HEK293 (cell line): ENCODE measurements around the gene WRAP73.

Experiments
- CTCF ChIA-PET: fragments of 350-600 bp; formaldehyde crosslinking; extraction: SDS; loops from one replicate; lab custom pipeline; 2021; ENCODE audit warnings: antibody characterized with exemption; lab: Yijun Ruan, JAX
- POLR2A ChIA-PET: fragments of 300-600 bp; formaldehyde crosslinking; extraction: SDS; loops from one replicate; lab custom pipeline; 2020; ENCODE audit warnings: antibody characterized with exemption, inconsistent platforms; lab: Yijun Ruan, JAX
- H3K27ac ChIP-seq: fragments of 200-500 bp; sonication (Bioruptor generic); 2 replicates; pipeline ENCODE4 v1.5.1; 2014; ENCODE audit warnings: low read depth, low read length, control low read depth, inconsistent platforms; ENCODE audit errors: extremely low read depth
- H3K36me3 ChIP-seq, 2 experiments: fragments of 200-500 bp in 1 of 2; sonication (Bioruptor generic) in 1 of 2; 1 replicate in 1 of 2; 2 replicates in 1 of 2; pipeline ENCODE4 v1.5.1; 2014 to 2017; ENCODE audit warnings: inconsistent platforms in 2 of 2, low read length in 2 of 2; ENCODE audit not compliant: control insufficient read depth in 2 of 2, insufficient read depth in 1 of 2
- H3K4me1 ChIP-seq: fragments of 200-500 bp; sonication (Bioruptor generic); 2 replicates; pipeline ENCODE4 v1.5.1; 2014; ENCODE audit warnings: mild to moderate bottlenecking, low read length, inconsistent platforms; ENCODE audit not compliant: control insufficient read depth, insufficient read depth
- H3K4me3 ChIP-seq: 2 replicates; pipeline ENCODE4 v1.5.1; 2011; ENCODE audit warnings: low read depth, mild to moderate bottlenecking, control low read depth, low read length, moderate library complexity
- H3K9me3 ChIP-seq: fragments of 200-500 bp; sonication (Bioruptor generic); 2 replicates; pipeline ENCODE4 v1.5.1; 2014; ENCODE audit warnings: low read depth, low read length, inconsistent platforms; ENCODE audit not compliant: control insufficient read depth, insufficient read depth
- EGR2 ChIP-seq: fragments of 450-650 bp; formaldehyde crosslinking; IDR thresholded peaks from 2 replicates; pipeline ENCODE4 v1.5.1; 2016; ENCODE audit warnings: low read depth, missing biosample characterization, missing genetic modification characterization
- GLIS2 ChIP-seq: fragments of 450-650 bp; formaldehyde crosslinking; IDR thresholded peaks from 2 replicates; pipeline ENCODE4 v1.5.1; 2016; ENCODE audit warnings: missing biosample characterization, missing genetic modification characterization
- HOXD13 ChIP-seq: sonication (generic); formaldehyde crosslinking; IDR thresholded peaks from 2 replicates; pipeline ENCODE4 v1.8.0; 2022; ENCODE audit warnings: missing genetic modification reagents, borderline replicate concordance
- SCRT1 ChIP-seq: fragments of 450-650 bp; formaldehyde crosslinking; IDR thresholded peaks from 2 replicates; pipeline ENCODE4 v1.5.1; 2016; ENCODE audit warnings: missing biosample characterization, missing genetic modification characterization, borderline replicate concordance
- SCRT2 ChIP-seq: fragments of 450-650 bp; formaldehyde crosslinking; IDR thresholded peaks from 2 replicates; pipeline ENCODE4 v1.5.1; 2016; ENCODE audit warnings: missing biosample characterization, missing genetic modification characterization
- ZBTB17 ChIP-seq: fragments of 450-650 bp; formaldehyde crosslinking; IDR thresholded peaks from 2 replicates; pipeline ENCODE4 v1.5.1; 2016; ENCODE audit warnings: missing biosample characterization, missing genetic modification characterization
- ZNF146 ChIP-seq: fragments of 450-650 bp; formaldehyde crosslinking; IDR thresholded peaks from 2 replicates; pipeline ENCODE4 v1.5.1; 2016; ENCODE audit warnings: missing biosample characterization, missing genetic modification characterization
- ZNF16 ChIP-seq: fragments of 450-650 bp; formaldehyde crosslinking; IDR thresholded peaks from 2 replicates; pipeline ENCODE4 v1.5.1; 2016; ENCODE audit warnings: low read depth, missing biosample characterization, missing genetic modification characterization
- ZNF19 ChIP-seq: fragments of 450-650 bp; formaldehyde crosslinking; IDR thresholded peaks from 2 replicates; pipeline ENCODE4; 2016; ENCODE audit warnings: missing biosample characterization, missing genetic modification characterization, low read depth
- ZNF221 ChIP-seq: fragments of 450-650 bp; formaldehyde crosslinking; IDR thresholded peaks from 2 replicates; pipeline ENCODE4 v1.5.1; 2017; ENCODE audit warnings: missing biosample characterization, missing genetic modification characterization, borderline replicate concordance
- ZNF24 ChIP-seq: fragments of 450-650 bp; formaldehyde crosslinking; IDR thresholded peaks from 2 replicates; pipeline ENCODE4 v1.5.1; 2016; ENCODE audit warnings: missing biosample characterization, missing genetic modification characterization
- ZNF292 ChIP-seq: fragments of 450-650 bp; formaldehyde crosslinking; IDR thresholded peaks from 2 replicates; pipeline ENCODE4 v1.5.1; 2016; ENCODE audit warnings: low read depth, missing biosample characterization, missing genetic modification characterization, borderline replicate concordance
- ZNF610 ChIP-seq: fragments of 450-650 bp; formaldehyde crosslinking; IDR thresholded peaks from 2 replicates; pipeline ENCODE4 v1.5.1; 2016; ENCODE audit warnings: missing biosample characterization, missing genetic modification characterization, borderline replicate concordance
- ZNF701 ChIP-seq: fragments of 450-650 bp; formaldehyde crosslinking; IDR thresholded peaks from 2 replicates; pipeline ENCODE4 v1.5.1; 2016; ENCODE audit warnings: missing biosample characterization, missing genetic modification characterization
- ZNF777 ChIP-seq: fragments of 450-650 bp; formaldehyde crosslinking; IDR thresholded peaks from 2 replicates; pipeline ENCODE4 v1.5.1; 2017; ENCODE audit warnings: missing biosample characterization, missing genetic modification characterization, borderline replicate concordance
- TF ChIP-seq, protein P1 (sequence below): fragments of 450-650 bp; formaldehyde crosslinking; IDR thresholded peaks from 2 replicates; pipeline ENCODE4 v1.5.1; 2016; ENCODE audit warnings: missing biosample characterization, missing genetic modification characterization

WRAP73 gene

DNA sequence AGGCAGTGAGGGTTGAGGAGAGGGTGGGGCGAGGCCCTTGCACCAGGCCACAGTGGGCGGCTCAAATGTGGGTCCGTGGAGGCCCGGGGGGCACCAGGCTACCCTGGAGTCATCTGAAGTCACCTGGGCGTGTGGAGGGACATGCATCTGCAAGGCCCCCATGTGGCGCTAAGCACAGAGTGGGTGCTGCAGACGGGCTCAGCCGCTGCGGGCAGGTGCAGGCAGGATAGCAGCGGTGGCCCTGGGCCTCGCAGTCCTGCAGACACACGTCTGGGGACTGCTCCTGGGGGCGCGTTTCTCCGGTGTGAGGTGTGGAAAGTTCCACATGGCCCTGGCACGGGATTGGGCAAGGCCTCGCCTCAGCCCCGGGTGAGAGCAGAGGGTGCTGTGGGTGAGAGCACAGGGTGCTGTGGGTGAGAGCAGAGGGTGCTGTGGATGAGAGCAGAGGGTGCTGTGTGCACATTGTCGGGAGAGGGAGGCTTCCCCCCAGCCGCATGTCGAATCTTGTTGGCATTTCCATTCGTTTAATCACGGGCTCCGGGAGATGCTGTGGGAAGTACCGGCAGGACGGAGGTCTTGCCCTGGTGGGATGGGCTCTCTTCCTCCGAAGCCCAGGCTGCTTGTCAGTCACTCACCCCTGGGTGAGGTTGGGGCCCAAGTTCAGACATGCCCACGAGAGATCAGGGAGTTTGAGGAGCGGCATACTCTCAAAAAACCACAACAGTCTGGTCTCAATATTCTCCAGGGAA, 48.9 kb upstream of the WRAP73 start:
- ChIA-PET POLR2A (no interaction called here), CTCF (no interaction called here)
- Histone ChIP-seq H3K4me1 (0 out of 2 replicates have a peak, but pooled peaks cover 2% of the 10 kb centered on the region), H3K27ac (no peak overlapping the region), H3K9me3 (no peaks in the 10 kb centered on the region), H3K4me3 (no peak overlapping the region), H3K36me3 (peaks cover 0 to 6% of the 10 kb centered on the region in 2 experiments; a peak in 1 of 3 replicates)
- TF ChIP-seq ZNF610 (tag by site-specific recombination) (no peak), GLIS2 (tag by site-specific recombination) (0 out of 2 replicates have a peak, but pooled peaks have one; percentile 3)

DNA sequence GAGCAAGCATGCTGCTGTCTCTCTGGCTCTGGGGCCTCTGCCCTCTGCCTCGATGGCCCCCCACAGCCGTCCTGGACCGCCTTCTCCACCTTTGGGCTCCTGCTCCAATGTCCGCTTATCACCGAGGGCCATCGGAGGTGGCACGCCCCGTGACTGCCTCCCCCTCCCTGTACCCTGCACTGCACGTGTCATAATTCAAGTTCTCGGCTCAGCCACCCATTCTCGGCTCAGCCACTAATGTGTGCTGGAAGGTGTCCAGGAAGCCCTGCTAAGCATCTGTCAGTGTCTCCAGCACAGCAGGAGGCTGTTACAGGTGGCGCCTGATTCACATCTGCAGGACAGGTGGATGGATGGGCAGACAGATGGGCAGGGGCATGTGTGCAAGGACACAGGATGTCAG, 47.9 kb upstream of the WRAP73 start:
- ChIA-PET CTCF (interaction anchor here (0.7 to 0.9 kb wide), 2 partner anchors 11 to 99 kb away, joined by 3 to 4 read pairs; no protein-coding TSS in a partner anchor), POLR2A (no interaction called here)
- Histone ChIP-seq H3K4me1 (0 out of 2 replicates have a peak, but pooled peaks cover 2% of the 10 kb centered on the region), H3K27ac (no peak overlapping the region), H3K9me3 (no peaks in the 10 kb centered on the region), H3K36me3 (peaks cover 0 to 6% of the 10 kb centered on the region in 2 experiments; a peak in 1 of 3 replicates), H3K4me3 (no peak overlapping the region)
- TF ChIP-seq HOXD13 (CRISPR knock-in tag) (no peak), SCRT2 (tag by site-specific recombination) (peak; percentile 79), ZNF777 (tag by site-specific recombination) (no peak)
- TF ChIP-seq, protein P1, sequence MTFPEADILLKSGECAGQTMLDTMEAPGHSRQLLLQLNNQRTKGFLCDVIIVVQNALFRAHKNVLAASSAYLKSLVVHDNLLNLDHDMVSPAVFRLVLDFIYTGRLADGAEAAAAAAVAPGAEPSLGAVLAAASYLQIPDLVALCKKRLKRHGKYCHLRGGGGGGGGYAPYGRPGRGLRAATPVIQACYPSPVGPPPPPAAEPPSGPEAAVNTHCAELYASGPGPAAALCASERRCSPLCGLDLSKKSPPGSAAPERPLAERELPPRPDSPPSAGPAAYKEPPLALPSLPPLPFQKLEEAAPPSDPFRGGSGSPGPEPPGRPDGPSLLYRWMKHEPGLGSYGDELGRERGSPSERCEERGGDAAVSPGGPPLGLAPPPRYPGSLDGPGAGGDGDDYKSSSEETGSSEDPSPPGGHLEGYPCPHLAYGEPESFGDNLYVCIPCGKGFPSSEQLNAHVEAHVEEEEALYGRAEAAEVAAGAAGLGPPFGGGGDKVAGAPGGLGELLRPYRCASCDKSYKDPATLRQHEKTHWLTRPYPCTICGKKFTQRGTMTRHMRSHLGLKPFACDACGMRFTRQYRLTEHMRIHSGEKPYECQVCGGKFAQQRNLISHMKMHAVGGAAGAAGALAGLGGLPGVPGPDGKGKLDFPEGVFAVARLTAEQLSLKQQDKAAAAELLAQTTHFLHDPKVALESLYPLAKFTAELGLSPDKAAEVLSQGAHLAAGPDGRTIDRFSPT, result no peak

DNA sequence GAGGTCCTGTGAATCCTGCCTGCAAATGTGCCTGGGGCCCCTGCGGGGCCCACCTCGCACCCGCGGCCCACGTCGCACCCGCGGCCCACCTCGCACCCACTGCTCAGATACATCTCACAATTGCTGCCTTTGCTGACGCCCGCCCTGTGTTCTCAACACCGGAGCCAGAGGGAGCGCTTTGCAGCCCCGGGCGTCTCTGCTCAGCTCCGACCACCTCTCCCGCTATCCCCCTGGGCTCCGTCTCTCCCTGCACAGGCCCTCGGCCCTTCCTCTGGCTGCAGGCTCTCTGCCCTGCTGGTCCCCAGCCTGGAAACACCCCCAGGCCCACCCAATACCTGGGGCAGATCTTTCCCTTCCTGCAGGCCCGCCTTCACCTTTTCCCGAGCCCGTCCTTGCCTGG, 47.2 kb upstream of the WRAP73 start:
- Histone ChIP-seq H3K27ac (no peak overlapping the region), H3K4me3 (no peak overlapping the region), H3K36me3 (peaks cover 0 to 6% of the 10 kb centered on the region in 2 experiments; a peak in 1 of 3 replicates), H3K9me3 (no peaks in the 10 kb centered on the region), H3K4me1 (no peaks in the 10 kb centered on the region)
- ChIA-PET CTCF (interaction anchor here (0.9 to 2.4 kb wide), 3 partner anchors 11 to 28 kb away, joined by 3 to 9 read pairs (median 3); no protein-coding TSS in a partner anchor), POLR2A (interaction anchor here (1.0 kb wide), 1 partner anchor 31 kb away, joined by 5 read pairs; no protein-coding TSS in a partner anchor)
- TF ChIP-seq ZNF221, result no peak
- TF ChIP-seq ZNF146 (tag by site-specific recombination), result no peak
- no peak for TF ChIP-seq ZBTB17 (tag by site-specific recombination)

- no peak overlapping the region for H3K4me3 ChIP-seq
- no peaks in the 10 kb centered on the region for H3K4me1 ChIP-seq
- no peaks in the 10 kb centered on the region for H3K9me3 ChIP-seq
- TF ChIP-seq ZNF16 (no peak), ZNF292 (no peak), ZNF24 (no peak), EGR2 (peak; percentile 30; the same call in 1 of the 2 replicates), ZNF701 (tag by site-specific recombination) (no peak), SCRT1 (tag by site-specific recombination) (no peak), ZNF19 (no peak)
- no peak overlapping the region for H3K27ac ChIP-seq
- peaks cover 0 to 10% of the 10 kb centered on the region in 2 experiments; a peak in 1 of 3 replicates for H3K36me3 ChIP-seq
- ChIA-PET CTCF (interaction anchor here (0.9 to 2.4 kb wide), 3 partner anchors 10 to 28 kb away, joined by 3 to 9 read pairs (median 8); no protein-coding TSS in a partner anchor), POLR2A (interaction anchor here (1.0 kb wide), 1 partner anchor 31 kb away, joined by 5 read pairs; no protein-coding TSS in a partner anchor)
Measured at GRCh38 chr1:3696689-3697088, 46.8 kb upstream of the WRAP73 start.
